ENCODE results near the gene SSMEM1. TPM values are rescaled to one million over a fixed set of nuclear protein-coding genes. Genes with fewer than 3 reads are reported as not detected.
"Not testable (repeated sequence)": the region's sequence is repeated elsewhere in the genome, so short reads cannot be mapped to it uniquely, and the experiment has no call there.

SSMEM1 gene
- total RNA-seq, 1 donor from 2014 or later, result not detected

DNA sequence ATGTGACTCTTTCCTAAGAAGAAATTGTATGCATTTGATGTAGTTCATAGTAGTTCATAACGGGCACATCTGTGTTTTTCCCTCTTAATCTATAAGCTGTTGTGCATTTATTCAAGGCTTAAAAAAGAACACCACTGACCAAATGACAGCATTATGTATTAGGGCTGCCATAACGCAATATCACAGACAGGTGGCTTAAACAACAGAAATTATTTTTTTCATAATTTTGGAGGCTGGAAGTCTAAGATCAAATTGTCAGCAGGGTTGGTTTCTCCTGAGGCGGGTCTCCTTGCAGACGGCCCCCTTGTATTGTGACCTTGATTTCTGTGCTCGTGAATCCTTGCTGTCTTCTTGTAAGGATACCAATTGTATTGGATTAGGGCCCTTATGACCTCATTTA, 627 bp upstream of the SSMEM1 start:
- DNase-seq (ENCODE audit: missing footprints) (no peak), ATAC-seq (no peak)
- intact Hi-C loops (cut with DNase I), result loop anchor here (5.0 kb wide), 2 partner anchors 135 to 235 kb away; partner anchors contain the start of genes CEP41 and KLHDC10

DNA sequence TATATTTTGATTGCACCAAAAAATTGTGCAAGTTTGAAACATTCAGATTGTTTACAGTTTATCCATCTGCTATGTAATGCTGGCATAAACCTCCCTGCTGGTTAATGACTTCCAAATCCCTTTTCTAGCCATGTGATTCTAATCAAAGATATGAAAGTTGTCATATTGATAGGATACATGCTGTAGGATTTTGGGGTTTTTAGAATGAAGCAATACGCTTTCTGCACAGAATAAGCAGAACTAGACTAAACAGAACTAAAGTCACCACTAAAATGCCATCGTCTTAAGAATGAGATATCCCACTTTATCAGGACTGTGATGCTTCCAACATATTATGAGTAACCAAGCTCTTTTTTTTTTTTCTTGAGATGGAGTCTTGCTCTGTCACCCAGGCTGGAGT, 856 bp downstream of the SSMEM1 start:
- DNase-seq (ENCODE audit: missing footprints) (no peak), ATAC-seq (no peak)
- intact Hi-C loops (cut with DNase I), result loop anchor here (5.0 kb wide), 2 partner anchors 136 to 234 kb away; partner anchors contain the start of genes CEP41 and KLHDC10

- intact Hi-C loops (cut with DNase I), result no loop called here
- ATAC-seq, result no peak
- DNase-seq (ENCODE audit: missing footprints), result no peak
Observed at GRCh38 chr7:130210181-130210935, 2.7 kb downstream of the SSMEM1 start.

DNA sequence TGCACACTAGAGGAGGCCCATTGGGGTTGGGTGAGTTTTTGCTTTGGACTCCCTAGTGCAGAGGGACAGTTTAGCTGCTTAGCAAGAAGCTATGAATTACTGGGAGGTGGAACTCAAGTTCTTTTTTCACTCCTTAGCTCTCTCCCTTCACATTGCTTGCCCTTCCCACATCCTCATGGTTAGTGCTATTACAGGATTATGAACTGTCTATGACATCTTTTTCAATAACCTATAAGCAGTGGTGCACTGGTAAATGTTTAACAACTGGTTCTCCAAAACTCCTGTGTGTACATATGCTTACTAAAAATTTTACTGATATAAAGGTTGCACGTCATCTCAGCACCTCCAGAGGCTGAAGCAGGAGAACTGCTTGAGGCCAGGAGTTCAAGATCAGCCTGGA, 6.2 kb downstream of the SSMEM1 start:
- DNase-seq (ENCODE audit: missing footprints), result no peak
- intact Hi-C loops (cut with DNase I), result no loop called here
- ATAC-seq, result no peak

- intact Hi-C loops (cut with DNase I), result no loop called here
- ATAC-seq, result no peak
Observed at GRCh38 chr7:130216025-130216424, 8.4 kb downstream of the SSMEM1 start.

GRCh38 chr7:130216750-130217149, 9.1 kb downstream of the SSMEM1 start:
- DNase-seq (ENCODE audit: missing footprints) (no peak), ATAC-seq (no peak)
- intact Hi-C loops (cut with DNase I), result no loop called here

More at GRCh38 chr7:130216025-130216424, 8.4 kb downstream of the SSMEM1 start:
- DNase-seq (ENCODE audit: missing footprints), result no peak

- no peak for DNase-seq (ENCODE audit: missing footprints)
- no peak for ATAC-seq
- intact Hi-C loops (cut with DNase I), result no loop called here
Observed at GRCh38 chr7:130218806-130219620, 11.4 kb downstream of the SSMEM1 start.

GRCh38 chr7:130219871-130220270, 12.2 kb downstream of the SSMEM1 start:
- DNase-seq (ENCODE audit: missing footprints) (no peak), ATAC-seq (no peak)
- intact Hi-C loops (cut with DNase I), result no loop called here

- intact Hi-C loops (cut with DNase I), result no loop called here
- DNase-seq (ENCODE audit: missing footprints) (no peak), ATAC-seq (no peak)
Observed at GRCh38 chr7:130221746-130222145, 14.1 kb downstream of the SSMEM1 start.

GRCh38 chr7:130223646-130224045, 16.0 kb downstream of the SSMEM1 start:
- ATAC-seq, result no peak
- intact Hi-C loops (cut with DNase I), result no loop called here
- DNase-seq (ENCODE audit: missing footprints), result no peak

GRCh38 chr7:130224210-130224609, 16.6 kb downstream of the SSMEM1 start:
- intact Hi-C loops (cut with DNase I), result no loop called here
- ATAC-seq, result no peak
- no peak for DNase-seq (ENCODE audit: missing footprints)

- intact Hi-C loops (cut with DNase I); DNase-seq (ENCODE audit: missing footprints); ATAC-seq: not testable (repeated sequence)
Observed at GRCh38 chr7:130224923-130225322, 17.3 kb downstream of the SSMEM1 start.

- DNase-seq (ENCODE audit: missing footprints) (no peak), ATAC-seq (no peak)
- intact Hi-C loops (cut with DNase I), result no loop called here
Observed at GRCh38 chr7:130226333-130226732, 18.7 kb downstream of the SSMEM1 start.

- intact Hi-C loops (cut with DNase I), result no loop called here
- DNase-seq (ENCODE audit: missing footprints) (no peak), ATAC-seq (no peak)
Observed at GRCh38 chr7:130227883-130228575, 20.4 kb downstream of the SSMEM1 start.

DNA sequence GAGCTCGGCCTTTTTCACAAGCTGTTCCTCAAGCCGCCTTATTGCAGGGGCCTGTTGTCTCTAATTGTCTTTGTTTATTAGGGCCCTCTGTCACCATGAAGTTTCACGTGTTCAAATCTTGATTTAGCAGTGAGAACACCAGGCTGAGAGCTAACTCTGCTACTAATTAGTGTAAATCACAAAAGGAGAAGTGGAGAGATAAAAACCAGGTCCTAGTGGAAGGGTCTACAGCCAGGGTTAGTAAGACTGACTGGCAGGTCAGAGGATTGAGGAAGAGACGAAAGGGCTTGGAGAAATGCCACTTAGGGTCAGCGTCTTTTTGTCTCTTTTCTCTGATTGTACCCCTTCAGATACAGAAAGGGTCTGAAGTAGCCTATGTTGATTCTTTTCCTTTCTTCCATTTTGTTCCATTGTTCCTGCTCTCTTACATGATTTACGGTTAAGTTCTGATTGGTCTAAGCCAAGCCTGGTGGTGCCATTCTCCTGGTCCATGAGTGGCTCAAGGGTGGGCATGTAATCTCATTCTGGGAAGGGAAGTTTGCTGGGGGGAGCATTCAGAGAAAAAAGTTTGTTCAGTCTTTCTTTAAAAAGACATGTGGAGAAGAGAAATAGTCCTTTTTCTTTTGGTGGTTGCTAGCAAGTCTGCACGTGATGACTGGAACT, 21.3 kb downstream of the SSMEM1 start:
- no peak for ATAC-seq

DNA sequence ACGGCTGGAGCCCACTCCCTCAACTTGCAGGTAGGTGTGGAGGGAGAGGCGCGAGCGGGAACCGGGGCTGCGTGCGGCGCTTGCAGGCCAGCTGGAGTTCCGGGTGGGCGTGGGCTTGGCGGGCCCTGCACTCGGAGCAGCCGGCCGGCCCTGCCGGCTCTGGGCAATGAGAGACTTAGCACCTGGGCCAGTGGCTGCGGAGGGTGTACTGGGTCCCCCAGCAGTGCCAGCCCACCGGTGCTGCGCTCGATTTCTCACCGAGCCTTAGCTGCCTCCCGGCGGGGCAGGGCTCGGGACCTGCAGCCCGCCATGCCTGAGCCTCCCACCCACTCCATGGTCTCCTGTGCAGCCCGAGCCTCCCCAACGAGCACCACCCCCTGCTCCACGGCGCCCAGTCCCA, 22.3 kb downstream of the SSMEM1 start:
- DNase-seq (ENCODE audit: missing footprints); intact Hi-C loops (cut with DNase I); ATAC-seq: not testable (repeated sequence)

More for the DNA sequence above, 21.3 kb downstream of the SSMEM1 start:
- no peak for DNase-seq (ENCODE audit: missing footprints)
- intact Hi-C loops (cut with DNase I), result no loop called here

GRCh38 chr7:130231792-130232191, 24.1 kb downstream of the SSMEM1 start:
- intact Hi-C loops (cut with DNase I), result no loop called here
- DNase-seq (ENCODE audit: missing footprints) (no peak), ATAC-seq (no peak)

GRCh38 chr7:130232209-130232608, 24.5 kb downstream of the SSMEM1 start:
- no peak for DNase-seq (ENCODE audit: missing footprints)
- intact Hi-C loops (cut with DNase I), result no loop called here

DNA sequence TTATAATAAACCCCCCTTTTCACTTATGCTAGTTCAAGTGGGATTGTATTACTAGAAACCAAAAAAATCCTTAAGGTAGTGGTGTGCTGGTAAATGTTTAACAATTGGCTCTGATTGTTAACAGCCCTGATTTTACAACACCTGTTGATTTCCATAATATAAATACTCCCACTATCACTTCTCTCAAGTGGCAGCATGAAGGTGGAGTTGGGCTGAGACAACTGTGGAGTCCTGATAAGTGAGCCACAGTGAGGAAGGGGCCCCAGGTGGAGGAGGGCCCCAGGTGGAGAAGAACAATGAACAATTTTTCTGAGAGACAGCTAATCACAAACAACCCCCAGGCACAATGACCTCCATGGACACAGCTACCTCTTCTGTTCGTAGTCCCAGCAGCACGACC, 26.4 kb downstream of the SSMEM1 start:
- DNase-seq (ENCODE audit: missing footprints) (no peak), ATAC-seq (no peak)
- intact Hi-C loops (cut with DNase I), result no loop called here

More at GRCh38 chr7:130232209-130232608, 24.5 kb downstream of the SSMEM1 start:
- no peak for ATAC-seq
